Neural progenitor cell (in vitro differentiated cells): ENCODE measurements around the gene FAM118A.

Source experiments
- EZH2 ChIP-seq: fragments of 200-600 bp; sonication (generic); IDR thresholded peaks from 2 replicates; pipeline ENCODE4 v1.6.1; 2017; ENCODE audit warnings: antibody characterized with exemption, mild to moderate bottlenecking, moderate library complexity
- EZH2phosphoT487 ChIP-seq: fragments of 200-600 bp; sonication (generic); IDR thresholded peaks from 2 replicates; pipeline ENCODE4 v1.6.1; 2017; ENCODE audit warnings: antibody characterized with exemption
- TF ChIP-seq, protein P1 (sequence below): fragments of 200-600 bp; sonication (generic); IDR thresholded peaks from 2 replicates; pipeline ENCODE4 v1.5.1; 2017; ENCODE audit warnings: antibody characterized with exemption, mild to moderate bottlenecking

GRCh38 chr22:45261407-45262088, 48.2 kb upstream of the FAM118A start:
- TF ChIP-seq, protein P1, sequence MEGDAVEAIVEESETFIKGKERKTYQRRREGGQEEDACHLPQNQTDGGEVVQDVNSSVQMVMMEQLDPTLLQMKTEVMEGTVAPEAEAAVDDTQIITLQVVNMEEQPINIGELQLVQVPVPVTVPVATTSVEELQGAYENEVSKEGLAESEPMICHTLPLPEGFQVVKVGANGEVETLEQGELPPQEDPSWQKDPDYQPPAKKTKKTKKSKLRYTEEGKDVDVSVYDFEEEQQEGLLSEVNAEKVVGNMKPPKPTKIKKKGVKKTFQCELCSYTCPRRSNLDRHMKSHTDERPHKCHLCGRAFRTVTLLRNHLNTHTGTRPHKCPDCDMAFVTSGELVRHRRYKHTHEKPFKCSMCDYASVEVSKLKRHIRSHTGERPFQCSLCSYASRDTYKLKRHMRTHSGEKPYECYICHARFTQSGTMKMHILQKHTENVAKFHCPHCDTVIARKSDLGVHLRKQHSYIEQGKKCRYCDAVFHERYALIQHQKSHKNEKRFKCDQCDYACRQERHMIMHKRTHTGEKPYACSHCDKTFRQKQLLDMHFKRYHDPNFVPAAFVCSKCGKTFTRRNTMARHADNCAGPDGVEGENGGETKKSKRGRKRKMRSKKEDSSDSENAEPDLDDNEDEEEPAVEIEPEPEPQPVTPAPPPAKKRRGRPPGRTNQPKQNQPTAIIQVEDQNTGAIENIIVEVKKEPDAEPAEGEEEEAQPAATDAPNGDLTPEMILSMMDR, result no peak
- TF ChIP-seq EZH2phosphoT487 (no peak), EZH2 (no peak)
